Motor neuron (in vitro differentiated cells): ENCODE data around the gene PHC3. TPM values are rescaled to one million over a fixed set of nuclear protein-coding genes. Genes with fewer than 3 reads are reported as not detected.

ENCODE experiments used
- ATAC-seq, 8 experiments: fragments of 200-7000 bp; cut with Tn5 transposase; replicated peaks in 6 of 8; 2 replicates each; pipeline ENCODE4 v1.8.0; 2021; ENCODE audit warnings: mild to moderate bottlenecking in 8 of 8, moderate library complexity in 8 of 8
- H3K27ac ChIP-seq, 2 donors: fragments of 250-450 bp; sonication (Bioruptor Pico); 2 replicates each; pipeline ENCODE4 v1.9.0; 2021; ENCODE audit warnings: antibody characterized with exemption in 2 of 2, mild to moderate bottlenecking in 2 of 2, moderate library complexity in 1 of 2
- H3K4me1 ChIP-seq, 2 donors: fragments of 250-450 bp; sonication (Bioruptor Pico); replicated peaks in 1 of 2; 2 replicates each; pipeline ENCODE4 v1.6.1; 2021; ENCODE audit warnings: antibody characterized with exemption in 2 of 2, mild to moderate bottlenecking in 2 of 2, moderate library complexity in 1 of 2
- H3K4me3 ChIP-seq, 5 donors: fragments of 250-450 bp; sonication (Bioruptor Pico); 2 replicates each; pipeline ENCODE4 v1.9.0; 2021; ENCODE audit warnings: antibody characterized with exemption in 5 of 5, mild to moderate bottlenecking in 5 of 5, moderate library complexity in 4 of 5
- WGBS, 10 experiments: fragments of 450-650 bp; shearing (Covaris generic); methylation state at CpG; one replicate each; pipeline ENCODE4 v1.0.0; 2022; 5-methylcytosine and 5-hydroxymethylcytosine counted together
- in situ Hi-C, 9 experiments: fragments of 400-800 bp; cut with MboI; loops; one replicate each; pipeline ENCODE4 v1.15.0; 2021; ENCODE audit warnings: low sequenced_read_pairs in 9 of 9, low pct_unique_long_range_greater_than_20kb in 2 of 9; ENCODE audit not compliant: unreplicated experiment in 9 of 9
- total RNA-seq, 8 experiments: library from RNA; unstranded; fragments of 300-600 nt; gene quantifications; 2 replicates each; pipeline versions ENCODE4 v1.2.3 to v1.2.4, GENCODE V29; 2022

The PHC3 gene, protein sequence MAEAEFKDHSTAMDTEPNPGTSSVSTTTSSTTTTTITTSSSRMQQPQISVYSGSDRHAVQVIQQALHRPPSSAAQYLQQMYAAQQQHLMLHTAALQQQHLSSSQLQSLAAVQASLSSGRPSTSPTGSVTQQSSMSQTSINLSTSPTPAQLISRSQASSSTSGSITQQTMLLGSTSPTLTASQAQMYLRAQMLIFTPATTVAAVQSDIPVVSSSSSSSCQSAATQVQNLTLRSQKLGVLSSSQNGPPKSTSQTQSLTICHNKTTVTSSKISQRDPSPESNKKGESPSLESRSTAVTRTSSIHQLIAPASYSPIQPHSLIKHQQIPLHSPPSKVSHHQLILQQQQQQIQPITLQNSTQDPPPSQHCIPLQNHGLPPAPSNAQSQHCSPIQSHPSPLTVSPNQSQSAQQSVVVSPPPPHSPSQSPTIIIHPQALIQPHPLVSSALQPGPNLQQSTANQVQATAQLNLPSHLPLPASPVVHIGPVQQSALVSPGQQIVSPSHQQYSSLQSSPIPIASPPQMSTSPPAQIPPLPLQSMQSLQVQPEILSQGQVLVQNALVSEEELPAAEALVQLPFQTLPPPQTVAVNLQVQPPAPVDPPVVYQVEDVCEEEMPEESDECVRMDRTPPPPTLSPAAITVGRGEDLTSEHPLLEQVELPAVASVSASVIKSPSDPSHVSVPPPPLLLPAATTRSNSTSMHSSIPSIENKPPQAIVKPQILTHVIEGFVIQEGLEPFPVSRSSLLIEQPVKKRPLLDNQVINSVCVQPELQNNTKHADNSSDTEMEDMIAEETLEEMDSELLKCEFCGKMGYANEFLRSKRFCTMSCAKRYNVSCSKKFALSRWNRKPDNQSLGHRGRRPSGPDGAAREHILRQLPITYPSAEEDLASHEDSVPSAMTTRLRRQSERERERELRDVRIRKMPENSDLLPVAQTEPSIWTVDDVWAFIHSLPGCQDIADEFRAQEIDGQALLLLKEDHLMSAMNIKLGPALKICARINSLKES
- total RNA-seq, result 10 to 100 TPM; 12.4 to 58.5 (median 24.6) TPM

- peak; percentile 76 to 94 (median 91) for ATAC-seq
- H3K27ac ChIP-seq, result peak within 1 kb of the TSS; percentile 88 to 96
- WGBS, 10 experiments, result 0 to 4% (median 0%) methylated on average over 1 to 35 of the region's 71 CpGs; no CpG with 5 or more reads in 1 of the 10 experiments
- H3K4me1 ChIP-seq, result peaks cover 7 to 14% of the 10 kb centered on the region in 2 donors
- in situ Hi-C loops, result loop anchor here in 1 of 9 experiments (25.0 kb wide), 1 partner anchor 181 kb away; the partner anchor contains the start of gene SKIL
- peak within 1 kb of the TSS; percentile 74 to 99 (median 94) for H3K4me3 ChIP-seq
Observed at GRCh38 chr3:170180908-170181885, at the start of gene PHC3. TSS of gene PHC3 (minus strand) at chr3:170181733. CDS start at chr3:170181715, 18 bp downstream.

DNA sequence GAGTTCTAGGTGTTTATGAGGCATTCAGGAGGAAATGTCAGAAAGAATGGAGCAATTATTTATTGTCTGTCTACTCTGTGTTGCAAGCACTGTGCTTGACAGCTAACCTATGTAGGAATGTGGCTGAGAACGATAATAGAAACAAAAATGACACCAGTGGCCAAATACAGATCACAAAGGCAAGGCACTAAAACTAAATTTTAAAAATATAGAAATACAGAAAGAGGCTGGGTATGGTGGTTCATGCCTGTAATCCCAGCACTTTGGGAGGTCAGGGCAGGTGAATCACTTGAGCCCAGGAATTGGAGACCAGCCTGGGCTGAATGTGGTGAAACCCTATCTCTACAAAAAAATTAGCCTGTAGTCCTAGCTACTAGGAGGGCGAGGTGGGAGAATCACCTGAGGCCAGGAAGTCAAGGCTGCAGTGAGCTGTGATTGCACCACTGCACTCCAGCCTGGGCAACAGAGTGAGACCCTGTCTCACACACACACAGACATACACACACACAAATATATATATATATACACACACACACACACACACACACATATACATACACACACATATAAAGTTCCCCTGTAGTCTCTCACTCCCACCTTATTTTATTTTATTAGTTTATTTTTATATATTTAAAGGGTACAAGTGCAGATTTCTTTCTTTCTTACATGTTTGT lies 46.7 kb upstream of the PHC3 start:
- 45 to 100% (median 88%) methylated on average over 1 to 2 of the region's 2 CpGs; no CpG with 5 or more reads in 3 of the 10 experiments for WGBS, 10 experiments
- ATAC-seq, result no peak
- H3K4me1 ChIP-seq, result peaks cover 7 to 8% of the 10 kb centered on the region in 2 donors
- no peak overlapping the region for H3K27ac ChIP-seq
- in situ Hi-C loops, result no loop called here
- H3K4me3 ChIP-seq, result no peak overlapping the region

GRCh38 chr3:170226426-170226960 lies 45.0 kb upstream of the PHC3 start:
- no peak for ATAC-seq
- in situ Hi-C loops, result no loop called here
- Histone ChIP-seq H3K4me1 (peaks cover 7 to 10% of the 10 kb centered on the region in 2 donors), H3K4me3 (no peak overlapping the region), H3K27ac (no peak overlapping the region)
- 13 to 100% (median 89%) methylated on average over 1 of the region's 1 CpG; no CpG with 5 or more reads in 2 of the 10 experiments for WGBS, 10 experiments

- in situ Hi-C loops, result no loop called here
- 0 to 100% (median 91%) methylated on average over 1 of the region's 1 CpG; no CpG with 5 or more reads in 1 of the 10 experiments for WGBS, 10 experiments
Observed at GRCh38 chr3:170225166-170225565, 43.6 kb upstream of the PHC3 start.

DNA sequence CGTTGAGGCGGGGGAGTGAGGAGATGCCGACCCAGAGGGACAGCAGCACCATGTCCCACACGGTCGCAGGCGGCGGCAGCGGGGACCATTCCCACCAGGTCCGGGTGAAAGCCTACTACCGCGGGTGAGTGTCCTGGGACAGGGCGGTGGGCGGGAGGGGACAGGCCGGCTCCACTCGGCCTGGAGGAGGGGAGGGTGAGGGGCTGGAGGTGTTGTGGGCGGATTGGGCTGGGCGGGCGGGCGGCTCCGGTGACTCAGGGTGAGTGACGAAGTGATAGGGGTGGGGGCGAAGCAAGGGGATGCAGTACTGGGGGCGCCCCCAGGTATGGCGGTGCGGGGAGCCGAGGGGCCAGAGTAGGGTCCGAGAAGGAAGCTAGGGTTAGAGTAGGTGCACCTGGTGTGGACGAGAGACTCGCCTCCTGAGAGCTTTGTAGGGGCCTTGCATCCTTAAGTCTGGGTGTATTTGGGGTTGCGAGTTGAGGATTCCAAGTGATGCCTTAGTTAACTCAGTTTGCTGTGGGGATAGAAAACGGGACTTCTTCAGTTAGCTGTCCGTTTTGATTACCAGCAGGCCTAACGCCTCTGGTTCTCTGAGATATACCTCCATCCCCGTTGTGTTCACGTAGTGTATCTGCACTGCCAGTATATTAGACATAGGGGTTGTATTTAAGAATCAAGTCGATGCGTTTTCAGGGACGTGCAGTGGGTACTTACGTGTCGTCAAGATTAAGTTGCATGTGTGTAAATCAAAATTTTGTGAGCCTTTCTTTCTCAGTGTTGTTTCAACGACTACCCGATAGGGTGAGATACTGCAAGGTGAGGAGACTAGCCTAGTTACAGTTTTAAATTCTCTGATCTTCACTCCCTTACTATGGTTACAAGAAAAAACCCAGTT lies 41.4 kb upstream of the PHC3 start:
- H3K27ac ChIP-seq, result peak overlapping the region; percentile 98 to 99
- H3K4me3 ChIP-seq, result peak overlapping the region; percentile 70 to 93 (median 88)
- H3K4me1 ChIP-seq, result peaks cover 7 to 10% of the 10 kb centered on the region in 2 donors
- WGBS, 10 experiments, result 0 to 6% (median 1%) methylated on average over 2 to 12 of the region's 42 CpGs
- peak; percentile 23 to 67 (median 64) for ATAC-seq
- in situ Hi-C loops, result no loop called here

More at GRCh38 chr3:170225166-170225565, 43.6 kb upstream of the PHC3 start:
- Histone ChIP-seq H3K4me1 (peaks cover 7 to 10% of the 10 kb centered on the region in 2 donors), H3K4me3 (no peak overlapping the region), H3K27ac (no peak overlapping the region)
- ATAC-seq, result no peak

DNA sequence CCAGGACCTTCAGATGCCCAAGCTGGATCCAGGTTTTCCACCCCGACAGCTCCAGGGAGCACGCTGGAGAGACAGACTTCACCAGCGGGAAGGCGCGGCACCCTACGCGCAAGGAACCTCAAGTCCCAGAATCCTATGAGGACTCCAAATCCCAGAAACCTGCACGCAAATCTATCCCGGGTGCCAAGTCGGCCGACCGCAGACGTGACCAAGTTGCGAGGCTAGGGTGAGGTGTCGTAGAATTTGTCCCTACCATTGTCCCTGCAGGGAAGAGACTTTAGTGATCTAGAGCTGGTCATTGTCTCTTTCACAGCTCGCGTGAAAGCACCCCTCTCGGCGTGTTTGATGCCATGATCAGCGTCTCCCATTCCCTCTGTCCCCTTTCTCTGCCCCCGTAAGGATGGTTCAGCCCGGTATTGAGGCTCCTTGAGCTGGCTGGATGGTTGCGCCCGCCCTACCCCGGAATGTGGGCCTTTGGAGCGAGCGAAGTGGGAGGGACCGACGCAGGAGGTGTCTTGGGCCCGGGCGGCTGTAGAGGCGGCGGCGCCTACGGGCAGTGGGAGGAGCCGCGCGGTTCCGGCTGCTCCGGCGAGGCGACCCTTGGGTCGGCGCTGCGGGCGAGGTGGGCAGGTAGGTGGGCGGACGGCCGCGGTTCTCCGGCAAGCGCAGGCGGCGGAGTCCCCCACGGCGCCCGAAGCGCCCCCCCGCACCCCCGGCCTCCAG lies 40.6 kb upstream of the PHC3 start, which contains the start of gene PRKCI:
PRKCI (plus strand) TSS at position 501 of the 723 bp plus-strand sequence. CDS start 246 bp downstream, outside the sequence.
- WGBS, 10 experiments, result 0 to 2% (median 0%) methylated on average over 1 to 9 of the region's 60 CpGs; no CpG with 5 or more reads in 3 of the 10 experiments
- Histone ChIP-seq H3K27ac (peak within 1 kb of the TSS; percentile 98 to 99), H3K4me1 (peaks cover 7 to 10% of the 10 kb centered on the region in 2 donors), H3K4me3 (peak within 1 kb of the TSS; percentile 70 to 93 (median 88))
- ATAC-seq, result peak; percentile 96 to 98 (median 97)
- in situ Hi-C loops, result no loop called here

DNA sequence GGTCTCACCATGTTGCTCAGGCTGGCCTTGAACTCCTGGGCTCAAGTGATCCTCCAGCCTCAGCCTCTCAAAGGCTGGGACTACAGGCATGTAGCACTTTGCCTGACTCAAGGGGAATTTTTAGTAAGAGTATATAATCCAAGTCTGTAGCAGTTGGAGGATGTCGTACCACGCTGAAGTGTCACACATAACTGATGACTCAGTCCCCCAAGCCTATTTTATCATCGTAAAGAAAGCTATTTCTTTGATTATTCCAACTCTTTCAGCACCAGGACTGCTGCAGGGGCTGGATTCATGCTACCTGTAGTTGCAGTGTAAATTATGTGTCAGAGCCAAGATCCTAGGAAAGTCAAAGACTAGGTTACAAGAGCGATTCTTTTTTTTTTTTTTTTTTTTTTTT lies 39.3 kb upstream of the PHC3 start:
- 39 to 100% (median 79%) methylated on average over 1 to 3 of the region's 4 CpGs; no CpG with 5 or more reads in 2 of the 10 experiments for WGBS, 10 experiments
- Histone ChIP-seq H3K4me1 (peaks cover 7 to 10% of the 10 kb centered on the region in 2 donors), H3K27ac (no peak overlapping the region), H3K4me3 (no peak overlapping the region)
- no peak for ATAC-seq
- in situ Hi-C loops, result no loop called here

- in situ Hi-C loops, result no loop called here
- Histone ChIP-seq H3K4me1 (peaks cover 7 to 10% of the 10 kb centered on the region in 2 donors), H3K27ac (no peak overlapping the region), H3K4me3 (no peak overlapping the region)
- ATAC-seq, result no peak
- 78 to 100% (median 93%) methylated on average over 1 of the region's 1 CpG; no CpG with 5 or more reads in 3 of the 10 experiments for WGBS, 10 experiments
Observed at GRCh38 chr3:170219850-170220249, 38.3 kb upstream of the PHC3 start.

DNA sequence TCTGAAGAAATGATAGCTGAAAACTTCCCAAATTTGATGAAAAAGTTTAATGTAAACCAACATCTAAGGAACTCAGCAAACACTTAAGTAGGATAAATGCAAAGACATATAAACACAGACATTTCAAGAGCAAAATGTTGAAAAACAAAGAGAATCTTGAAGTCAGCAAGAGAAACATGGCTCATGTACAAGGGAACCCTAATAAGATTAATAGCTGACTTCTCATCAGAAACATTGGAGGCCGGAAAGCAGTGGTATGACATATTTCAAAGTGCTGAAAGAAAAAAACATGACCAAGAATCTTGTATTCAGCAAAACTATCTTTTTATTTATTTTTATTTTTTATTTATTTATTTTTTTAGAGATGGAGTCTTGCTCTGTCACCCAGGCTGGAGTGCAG lies 30.1 kb upstream of the PHC3 start:
- Histone ChIP-seq H3K4me3 (no peak overlapping the region), H3K4me1 (no peaks in the 10 kb centered on the region), H3K27ac (no peak overlapping the region)
- in situ Hi-C loops, result no loop called here
- no peak for ATAC-seq
- WGBS, 10 experiments, result 14 to 100% (median 94%) methylated on average over 1 of the region's 1 CpG; no CpG with 5 or more reads in 2 of the 10 experiments

- no peak for ATAC-seq
- Histone ChIP-seq H3K27ac (no peak overlapping the region), H3K4me1 (peaks cover 0 to 4% of the 10 kb centered on the region in 2 donors), H3K4me3 (no peak overlapping the region)
- in situ Hi-C loops, result no loop called here
- WGBS, 10 experiments, result 0 to 96% (median 52%) methylated on average over 1 to 6 of the region's 6 CpGs; no CpG with 5 or more reads in 3 of the 10 experiments
Observed at GRCh38 chr3:170207717-170208116, 26.2 kb upstream of the PHC3 start.
